Amygdala (tissue), 56 donors: Measurements from ENCODE around the gene SOX12.

Experiments used
- DNase-seq, 56 donors: peaks; one replicate each; lab custom pipeline; 2025; lab: John Stamatoyannopoulos, UW

Gene SOX12

GRCh38 chr20:325045-325888, at the start of gene SOX12:
Gene SOX12, plus strand, starts transcription at chr20:325552. Its CDS starts 373 bp downstream, at chr20:325925.
- peak; percentile 39 to 100 (median 94) for DNase-seq

- no peak for DNase-seq
Observed at GRCh38 chr20:275791-276190, 49.6 kb upstream of the SOX12 start.

GRCh38 chr20:276620-277495, 48.5 kb upstream of the SOX12 start:
- no peak for DNase-seq

- DNase-seq: no peak
Observed at GRCh38 chr20:277496-277781, 47.9 kb upstream of the SOX12 start.

GRCh38 chr20:278181-278580, 47.2 kb upstream of the SOX12 start:
- DNase-seq: no peak

- peak in 1 of 56 donors; percentile 55 for DNase-seq
Observed at GRCh38 chr20:278607-279571, 46.5 kb upstream of the SOX12 start.

- no peak for DNase-seq
Observed at GRCh38 chr20:284172-284571, 41.2 kb upstream of the SOX12 start.

GRCh38 chr20:286508-286907, 38.8 kb upstream of the SOX12 start:
- no peak for DNase-seq

- DNase-seq: no peak
Observed at GRCh38 chr20:288956-289692, 36.2 kb upstream of the SOX12 start.

GRCh38 chr20:289693-290083, 35.7 kb upstream of the SOX12 start:
- no peak for DNase-seq

- peak in 55 of 56 donors; percentile 31 to 90 (median 76) for DNase-seq
Observed at GRCh38 chr20:290084-290831, 35.1 kb upstream of the SOX12 start, which contains the start of gene C20orf96. Gene C20orf96, minus strand, starts transcription at chr20:290750. Its CDS starts 140 bp downstream, at chr20:290610.

GRCh38 chr20:294602-295001, 30.8 kb upstream of the SOX12 start:
- no peak for DNase-seq

GRCh38 chr20:295804-296203, 29.5 kb upstream of the SOX12 start:
- no peak for DNase-seq

- peak in 48 of 56 donors; percentile 35 to 86 (median 67) for DNase-seq
Observed at GRCh38 chr20:297098-297924, 28.0 kb upstream of the SOX12 start, which contains the start of gene ZCCHC3. Gene ZCCHC3, plus strand, starts transcription at chr20:297570. Its CDS starts 17 bp downstream, at chr20:297587.

- DNase-seq: peak in 44 of 56 donors; percentile 5 to 71 (median 40)
Observed at GRCh38 chr20:297925-298775, 27.2 kb upstream of the SOX12 start.

- peak in 1 of 56 donors; percentile 2 for DNase-seq
Observed at GRCh38 chr20:298776-299391, 26.5 kb upstream of the SOX12 start.
